NCI-H2107 treated with DMSO at 0.1 percent for 48 hours (cell line): ENCODE measurements around the gene ABCG8.
A peak's percentile ranks its signal among the peaks of the same experiment; 100 is the strongest.

Experiments
- DNase-seq: peaks from one replicate; lab custom pipeline; 2025; ENCODE audit not compliant: unreplicated experiment; lab: John Stamatoyannopoulos, UW

ABCG8 gene

DNA sequence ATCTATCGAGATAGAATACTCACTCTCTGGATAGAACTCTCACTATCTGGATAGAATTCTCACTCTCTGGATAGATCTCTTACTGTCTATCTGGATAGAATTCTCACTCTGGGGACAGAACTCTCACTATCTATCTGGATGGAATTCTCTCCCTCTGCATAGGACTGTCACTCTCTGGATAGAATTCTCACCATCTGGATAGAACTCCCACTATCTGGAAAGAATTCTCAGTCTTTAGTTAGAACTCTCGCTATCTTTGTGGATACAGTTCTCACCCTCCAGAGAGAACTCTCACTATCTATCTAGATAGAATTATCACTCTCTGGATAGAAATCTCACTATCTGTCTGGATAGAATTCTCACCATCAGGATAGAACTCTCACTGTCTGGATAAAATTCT, 16.5 kb downstream of the ABCG8 start:
- no peak for DNase-seq

GRCh38 chr2:43872151-43872550, 33.4 kb downstream of the ABCG8 start:
- DNase-seq = no peak

GRCh38 chr2:43874776-43875451, 36.1 kb downstream of the ABCG8 start:
- no peak for DNase-seq

DNA sequence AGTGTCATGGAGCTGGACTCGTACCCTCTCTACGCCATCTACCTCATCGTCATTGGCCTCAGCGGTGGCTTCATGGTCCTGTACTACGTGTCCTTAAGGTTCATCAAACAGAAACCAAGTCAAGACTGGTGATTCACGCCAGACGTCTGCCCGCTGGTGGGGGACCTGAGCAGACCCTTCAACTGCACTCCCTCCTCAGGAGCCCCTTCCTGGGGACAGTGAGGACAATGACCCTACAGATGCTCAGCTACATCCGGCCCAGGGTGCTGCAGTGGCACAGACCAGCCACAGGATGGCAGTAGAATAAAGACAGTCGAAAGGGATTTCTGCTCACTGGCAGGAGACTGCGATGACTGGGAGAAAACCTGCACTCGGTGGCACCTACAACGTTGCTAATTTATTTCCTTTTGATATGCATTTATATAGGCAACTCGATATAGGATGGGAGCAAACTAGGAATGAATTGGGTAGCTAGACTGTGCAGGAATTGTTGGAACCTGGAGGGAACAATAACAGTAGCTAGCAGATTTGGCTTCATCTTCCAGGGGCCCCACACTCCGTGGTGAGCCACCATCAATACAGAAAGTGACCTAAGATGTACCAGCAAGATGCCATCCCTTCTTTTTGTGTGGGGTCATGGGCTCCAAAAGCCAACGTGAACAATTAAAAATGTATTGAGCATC, 39.2 kb downstream of the ABCG8 start:
- peak; percentile 64 for DNase-seq

DNA sequence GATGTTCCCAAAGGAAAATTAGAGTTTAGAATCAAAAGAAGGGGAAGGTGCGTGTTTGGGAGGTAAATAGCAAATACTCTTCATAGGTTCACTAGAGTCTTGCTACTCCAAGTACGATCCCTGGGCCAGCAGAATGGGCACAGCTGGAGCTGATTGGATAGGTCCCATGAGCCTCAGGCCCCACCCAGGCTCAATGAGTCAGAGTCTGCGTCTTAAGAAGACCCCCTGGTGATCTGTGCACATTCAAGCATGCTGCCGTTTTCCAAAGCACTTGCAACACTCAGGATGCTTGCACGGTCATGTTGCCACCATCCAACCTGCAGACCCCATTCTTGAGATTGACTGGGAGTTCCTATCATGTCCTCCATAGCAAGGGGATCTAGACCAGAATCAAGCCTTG, 40.5 kb downstream of the ABCG8 start:
- no peak for DNase-seq

DNA sequence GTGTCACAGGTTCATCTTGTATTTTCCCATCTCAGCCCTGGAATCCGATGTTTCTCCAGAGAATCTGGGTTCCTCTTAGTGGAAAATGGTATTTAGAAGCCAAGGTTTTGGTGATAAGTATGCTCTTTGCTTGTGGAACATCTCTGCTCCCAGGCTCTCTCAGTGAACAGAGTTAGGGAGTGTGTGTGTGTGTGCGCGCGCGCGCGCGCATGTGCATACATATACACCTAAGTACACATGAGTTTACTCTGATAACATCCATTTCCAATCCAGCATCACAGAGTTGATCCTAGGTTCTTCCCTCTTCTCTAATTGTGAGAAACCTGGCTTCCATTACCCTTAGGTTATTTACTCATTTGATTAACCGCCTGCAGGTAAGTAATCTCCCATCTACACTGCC, 41.7 kb downstream of the ABCG8 start:
- DNase-seq = no peak

DNA sequence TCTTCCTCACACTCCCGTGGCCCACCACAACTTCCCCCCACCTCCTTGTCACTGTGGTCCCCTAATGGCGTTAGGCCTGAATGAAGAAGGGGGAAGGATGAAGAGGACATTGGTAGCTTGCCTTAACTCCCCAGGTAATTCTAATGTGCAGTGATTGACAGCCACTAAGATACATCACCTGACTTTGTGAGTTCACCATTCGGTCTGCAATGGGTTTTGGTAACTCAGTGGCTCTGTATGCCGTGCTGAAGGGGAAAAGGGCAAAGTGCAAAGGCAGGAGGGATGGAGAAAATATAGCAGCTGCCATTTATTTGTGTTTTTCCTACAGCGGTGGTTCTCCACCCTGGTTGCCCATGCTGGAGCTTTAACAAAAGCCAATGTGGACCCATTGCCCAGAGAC, 42.2 kb downstream of the ABCG8 start:
- DNase-seq = no peak

DNA sequence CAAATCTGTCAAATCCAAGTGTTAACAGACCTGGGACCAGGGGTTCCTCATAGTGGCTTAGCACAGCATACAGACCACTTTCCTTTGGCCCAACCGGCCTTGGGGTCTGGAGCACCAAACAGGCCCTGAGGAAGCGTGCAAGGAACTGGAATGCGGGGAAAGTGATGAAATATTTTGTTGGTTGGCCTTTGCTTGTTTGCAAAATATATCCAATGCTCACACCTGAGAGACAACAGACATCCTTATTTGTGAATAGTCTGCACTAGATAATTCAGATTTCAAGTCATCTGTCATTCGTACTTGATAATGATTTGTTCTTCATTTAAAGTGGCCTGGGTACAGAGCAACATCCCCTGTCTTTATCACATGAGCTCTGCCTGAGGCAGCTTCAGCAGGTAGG, 43.5 kb downstream of the ABCG8 start:
- no peak for DNase-seq

DNA sequence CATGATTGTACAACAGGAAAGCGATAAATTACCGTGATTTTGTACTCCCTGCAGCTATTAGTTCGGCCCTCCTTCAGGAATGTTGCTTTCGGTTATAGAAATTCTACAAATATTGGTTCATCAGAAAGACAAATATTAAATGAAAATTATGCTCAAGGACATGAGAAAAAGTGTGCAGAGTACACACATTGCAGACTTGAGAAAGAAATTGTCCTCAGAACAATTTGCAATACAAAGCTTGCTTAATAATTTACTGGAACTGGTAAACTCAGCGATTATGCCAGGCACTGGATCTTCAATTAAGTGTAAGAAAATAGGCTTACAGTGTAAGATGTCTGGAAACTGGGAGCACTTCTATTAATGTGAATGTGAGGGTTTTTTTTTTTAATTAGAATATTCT, 45.9 kb downstream of the ABCG8 start:
- DNase-seq = no peak

DNA sequence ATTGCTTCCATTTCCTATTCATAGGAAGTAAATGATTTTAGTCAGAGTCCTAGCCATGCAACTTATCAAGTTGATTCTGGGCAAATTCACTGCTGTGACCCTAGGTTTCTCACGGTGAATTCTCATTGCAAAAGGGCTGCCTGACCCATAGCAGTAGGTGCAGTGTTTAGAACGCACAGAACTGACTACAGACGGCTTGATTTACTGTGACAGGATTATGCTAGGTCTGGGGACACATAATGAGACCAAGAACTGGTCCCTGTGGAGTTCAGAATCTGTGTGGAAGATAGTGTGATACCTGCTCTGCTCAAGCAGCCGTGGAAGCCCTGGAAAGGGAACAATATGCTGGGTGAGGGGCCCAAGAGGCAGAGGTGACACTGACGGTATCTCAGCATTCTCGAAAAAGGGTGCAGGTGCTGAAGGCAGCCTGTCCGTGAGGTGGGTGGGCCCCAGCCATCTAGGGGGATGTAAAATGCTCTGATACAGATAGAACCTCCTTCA, 46.4 kb downstream of the ABCG8 start:
- DNase-seq = no peak

- no peak for DNase-seq
These were observed 48.4 kb downstream of the ABCG8 start for GRCh38 chr2:43887176-43887575.

DNA sequence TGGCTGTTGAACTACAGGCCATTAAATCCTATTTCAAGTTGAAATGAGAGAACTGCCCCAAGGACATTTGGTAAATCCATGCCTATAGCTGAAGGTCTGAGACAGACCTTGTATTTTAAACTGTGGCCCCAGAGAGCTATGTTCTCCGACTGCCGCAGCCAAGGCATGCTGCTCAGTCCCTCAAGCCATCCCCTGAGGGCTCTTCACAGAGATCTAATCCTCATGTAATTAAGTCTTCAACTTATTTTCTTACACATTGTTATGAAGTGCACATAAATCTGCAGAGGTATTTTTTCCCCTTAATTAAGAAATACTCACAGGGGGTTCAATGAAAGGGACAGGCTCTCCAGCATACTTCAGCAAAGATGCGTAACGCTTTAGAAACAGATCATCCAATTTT, 50.6 kb downstream of the ABCG8 start:
- DNase-seq = no peak

DNA sequence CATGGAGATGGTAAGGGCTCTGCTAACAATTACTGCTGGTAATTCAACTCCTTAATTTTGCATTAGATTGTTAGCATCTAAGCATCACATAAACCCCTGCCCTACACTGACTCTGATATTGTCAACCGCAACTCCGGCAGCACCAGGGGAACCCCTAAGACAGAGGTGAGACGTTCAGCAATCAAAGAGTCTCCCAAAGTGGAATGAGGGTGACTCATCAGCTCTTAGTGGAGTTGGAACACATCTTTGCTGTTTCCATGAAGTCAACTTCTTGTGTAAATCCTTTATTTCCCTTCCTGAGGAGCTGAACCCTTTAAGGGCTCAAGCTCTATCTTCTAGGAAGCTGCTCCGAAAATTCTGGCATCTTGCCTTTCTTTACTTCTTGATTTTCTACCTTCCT, 52.1 kb downstream of the ABCG8 start:
- no peak for DNase-seq

- DNase-seq = no peak
These were observed 56.0 kb downstream of the ABCG8 start for GRCh38 chr2:43894743-43895142.

DNA sequence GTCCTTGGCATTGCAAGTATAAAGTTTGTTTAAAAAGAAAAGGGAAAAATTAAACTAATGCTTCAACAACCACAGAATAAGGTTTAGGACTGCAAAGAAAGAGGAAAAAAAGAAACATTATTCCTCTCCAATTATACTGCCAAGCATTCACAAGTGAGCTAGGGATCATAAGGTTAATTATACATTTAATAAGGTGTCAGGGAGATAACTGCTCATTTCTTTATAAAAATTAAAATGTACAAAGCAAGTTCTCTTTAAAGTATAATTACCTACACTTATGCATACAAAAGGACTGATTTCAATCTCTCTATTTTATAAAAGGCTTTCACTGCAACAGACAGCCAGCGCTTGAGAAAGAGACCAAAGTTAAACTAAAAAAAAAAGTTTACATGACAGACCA, 58.1 kb downstream of the ABCG8 start:
- no peak for DNase-seq

- DNase-seq = no peak
These were observed 58.7 kb downstream of the ABCG8 start for GRCh38 chr2:43897492-43897891.

- peak; percentile 82 for DNase-seq
These were observed 59.5 kb downstream of the ABCG8 start for GRCh38 chr2:43898134-43898837.

- DNase-seq = no peak
These were observed 60.1 kb downstream of the ABCG8 start for GRCh38 chr2:43898838-43899346.

- no peak for DNase-seq
These were observed 60.8 kb downstream of the ABCG8 start for GRCh38 chr2:43899589-43899988.

GRCh38 chr2:43905371-43905803, 66.6 kb downstream of the ABCG8 start:
- DNase-seq = no peak

DNA sequence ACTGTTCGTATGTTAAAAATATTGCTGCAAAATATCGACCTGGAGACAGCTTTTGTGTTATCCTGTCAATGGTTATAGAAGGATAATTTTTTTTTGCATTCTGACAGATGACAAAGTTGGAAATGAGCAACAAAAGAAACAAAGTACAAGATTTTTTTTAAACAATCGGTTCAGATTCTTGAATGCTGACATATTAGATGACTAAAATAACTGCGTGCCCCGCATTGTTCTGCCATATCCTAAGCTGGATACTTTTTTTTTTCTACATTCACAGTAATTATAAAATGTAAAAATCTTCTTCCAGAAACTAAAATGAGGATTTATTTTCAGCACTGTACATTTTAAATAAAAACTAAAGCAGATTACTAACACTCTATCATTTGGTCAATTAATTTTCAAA, 67.1 kb downstream of the ABCG8 start:
- no peak for DNase-seq
